Trophoblast cell (in vitro differentiated cells and primary cell): Measurements from ENCODE around the gene MATR3. TPM values are rescaled to one million over a fixed set of nuclear protein-coding genes. Genes with fewer than 3 reads are reported as not detected.

Source experiments
- DNase-seq, 2 donors: peaks; one replicate each; pipeline ENCODE4 v3.0.0-alpha.2; 2016
- H2AFZ ChIP-seq: 2 replicates; pipeline ENCODE4 v1.6.1; 2013; ENCODE audit warnings: low read length, moderate library complexity, mild to moderate bottlenecking; ENCODE audit not compliant: insufficient read depth, poor library complexity
- H2AK5ac ChIP-seq: 2 replicates; pipeline ENCODE4 v1.6.1; 2013; ENCODE audit warnings: mild to moderate bottlenecking, low read length
- H2BK120ac ChIP-seq: 2 replicates; pipeline ENCODE4 v1.6.1; 2013; ENCODE audit warnings: low read length, mild to moderate bottlenecking, moderate library complexity; ENCODE audit not compliant: insufficient read depth, poor library complexity
- H2BK12ac ChIP-seq: 2 replicates; pipeline ENCODE4 v1.6.1; 2013; ENCODE audit warnings: mild to moderate bottlenecking, low read length, moderate library complexity
- H2BK5ac ChIP-seq: 2 replicates; pipeline ENCODE4 v1.6.1; 2013; ENCODE audit warnings: low read length, low read depth, moderate library complexity, mild to moderate bottlenecking; ENCODE audit not compliant: poor library complexity
- H3K14ac ChIP-seq: 2 replicates; pipeline ENCODE4 v1.6.1; 2013; ENCODE audit warnings: mild to moderate bottlenecking, low read length
- H3K18ac ChIP-seq: 2 replicates; pipeline ENCODE4 v1.6.1; 2013; ENCODE audit warnings: mild to moderate bottlenecking, low read length
- H3K23ac ChIP-seq: 2 replicates; pipeline ENCODE4 v1.6.1; 2013; ENCODE audit warnings: low read length
- H3K27ac ChIP-seq: 2 replicates; pipeline ENCODE4 v1.5.1; 2013; ENCODE audit warnings: low read depth, mild to moderate bottlenecking, inconsistent platforms, low read length, moderate library complexity
- H3K27me3 ChIP-seq: 2 replicates; pipeline ENCODE4 v1.6.1; 2013; ENCODE audit warnings: inconsistent platforms, mild to moderate bottlenecking, low read length, moderate library complexity; ENCODE audit not compliant: insufficient read depth
- H3K36me3 ChIP-seq, 2 experiments: 1 replicate in 1 of 2; 2 replicates in 1 of 2; pipeline ENCODE4 v1.6.1; 2013; ENCODE audit warnings: low read length in 2 of 2, mild to moderate bottlenecking in 2 of 2, moderate library complexity in 1 of 2; ENCODE audit not compliant: insufficient read depth in 2 of 2, control insufficient read depth in 1 of 2
- H3K4ac ChIP-seq: 2 replicates; pipeline ENCODE4 v1.6.1; 2013; ENCODE audit warnings: low read depth, mild to moderate bottlenecking, low read length, moderate library complexity
- H3K4me1 ChIP-seq, 2 experiments: 1 replicate in 1 of 2; 2 replicates in 1 of 2; pipeline ENCODE4 v1.6.1; 2013; ENCODE audit warnings: low read length in 2 of 2, mild to moderate bottlenecking in 2 of 2, moderate library complexity in 1 of 2; ENCODE audit not compliant: insufficient read depth in 2 of 2, control insufficient read depth in 1 of 2
- H3K4me2 ChIP-seq: 2 replicates; pipeline ENCODE4 v1.6.1; 2013; ENCODE audit warnings: inconsistent platforms, mild to moderate bottlenecking, low read length, moderate library complexity
- H3K4me3 ChIP-seq: 2 replicates; pipeline ENCODE4 v1.5.1; 2013; ENCODE audit warnings: mild to moderate bottlenecking, low read depth, low read length, inconsistent platforms
- H3K79me1 ChIP-seq: one replicate; pipeline ENCODE4 v1.6.1; 2013; ENCODE audit warnings: low read length
- H3K79me2 ChIP-seq: 2 replicates; pipeline ENCODE4 v1.6.1; 2013; ENCODE audit warnings: low read length, mild to moderate bottlenecking; ENCODE audit not compliant: control insufficient read depth, insufficient read depth, poor library complexity
- H3K9ac ChIP-seq: 2 replicates; pipeline ENCODE4 v1.6.1; 2013; ENCODE audit warnings: mild to moderate bottlenecking, low read length
- H3K9me3 ChIP-seq: 2 replicates; pipeline ENCODE4 v1.6.1; 2013; ENCODE audit warnings: low read depth, mild to moderate bottlenecking, control low read depth, inconsistent platforms, low read length; ENCODE audit not compliant: insufficient read depth
- H4K12ac ChIP-seq: 2 replicates; pipeline ENCODE4 v1.6.1; 2013; ENCODE audit warnings: low read depth, mild to moderate bottlenecking, low read length, moderate library complexity
- H4K8ac ChIP-seq: 2 replicates; pipeline ENCODE4 v1.6.1; 2013; ENCODE audit warnings: low read depth, mild to moderate bottlenecking, low read length, moderate library complexity
- H4K91ac ChIP-seq: one replicate; pipeline ENCODE4 v1.6.1; 2013; ENCODE audit warnings: low read depth, mild to moderate bottlenecking, low read length, moderate library complexity
- WGBS: extraction: QIAGEN DNeasy Blood & Tissue Kit; methylation state at CpG from one replicate; pipeline ENCODE4 v1.1.7; 2013; ENCODE audit warnings: missing lambda C conversion rate; ENCODE audit not compliant: insufficient read length, insufficient coverage; ENCODE audit errors: extremely low coverage; 5-methylcytosine and 5-hydroxymethylcytosine counted together
- polyA plus RNA-seq: library from polyadenylated mRNA; stranded (reverse); fragments of 200-250 nt; gene quantifications from 2 replicates; pipeline ENCODE4 v1.2.3, GENCODE V29; 2013

The MATR3 gene, protein sequence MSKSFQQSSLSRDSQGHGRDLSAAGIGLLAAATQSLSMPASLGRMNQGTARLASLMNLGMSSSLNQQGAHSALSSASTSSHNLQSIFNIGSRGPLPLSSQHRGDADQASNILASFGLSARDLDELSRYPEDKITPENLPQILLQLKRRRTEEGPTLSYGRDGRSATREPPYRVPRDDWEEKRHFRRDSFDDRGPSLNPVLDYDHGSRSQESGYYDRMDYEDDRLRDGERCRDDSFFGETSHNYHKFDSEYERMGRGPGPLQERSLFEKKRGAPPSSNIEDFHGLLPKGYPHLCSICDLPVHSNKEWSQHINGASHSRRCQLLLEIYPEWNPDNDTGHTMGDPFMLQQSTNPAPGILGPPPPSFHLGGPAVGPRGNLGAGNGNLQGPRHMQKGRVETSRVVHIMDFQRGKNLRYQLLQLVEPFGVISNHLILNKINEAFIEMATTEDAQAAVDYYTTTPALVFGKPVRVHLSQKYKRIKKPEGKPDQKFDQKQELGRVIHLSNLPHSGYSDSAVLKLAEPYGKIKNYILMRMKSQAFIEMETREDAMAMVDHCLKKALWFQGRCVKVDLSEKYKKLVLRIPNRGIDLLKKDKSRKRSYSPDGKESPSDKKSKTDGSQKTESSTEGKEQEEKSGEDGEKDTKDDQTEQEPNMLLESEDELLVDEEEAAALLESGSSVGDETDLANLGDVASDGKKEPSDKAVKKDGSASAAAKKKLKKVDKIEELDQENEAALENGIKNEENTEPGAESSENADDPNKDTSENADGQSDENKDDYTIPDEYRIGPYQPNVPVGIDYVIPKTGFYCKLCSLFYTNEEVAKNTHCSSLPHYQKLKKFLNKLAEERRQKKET
- polyA plus RNA-seq: 164 and 185 TPM in 2 replicates

DNA sequence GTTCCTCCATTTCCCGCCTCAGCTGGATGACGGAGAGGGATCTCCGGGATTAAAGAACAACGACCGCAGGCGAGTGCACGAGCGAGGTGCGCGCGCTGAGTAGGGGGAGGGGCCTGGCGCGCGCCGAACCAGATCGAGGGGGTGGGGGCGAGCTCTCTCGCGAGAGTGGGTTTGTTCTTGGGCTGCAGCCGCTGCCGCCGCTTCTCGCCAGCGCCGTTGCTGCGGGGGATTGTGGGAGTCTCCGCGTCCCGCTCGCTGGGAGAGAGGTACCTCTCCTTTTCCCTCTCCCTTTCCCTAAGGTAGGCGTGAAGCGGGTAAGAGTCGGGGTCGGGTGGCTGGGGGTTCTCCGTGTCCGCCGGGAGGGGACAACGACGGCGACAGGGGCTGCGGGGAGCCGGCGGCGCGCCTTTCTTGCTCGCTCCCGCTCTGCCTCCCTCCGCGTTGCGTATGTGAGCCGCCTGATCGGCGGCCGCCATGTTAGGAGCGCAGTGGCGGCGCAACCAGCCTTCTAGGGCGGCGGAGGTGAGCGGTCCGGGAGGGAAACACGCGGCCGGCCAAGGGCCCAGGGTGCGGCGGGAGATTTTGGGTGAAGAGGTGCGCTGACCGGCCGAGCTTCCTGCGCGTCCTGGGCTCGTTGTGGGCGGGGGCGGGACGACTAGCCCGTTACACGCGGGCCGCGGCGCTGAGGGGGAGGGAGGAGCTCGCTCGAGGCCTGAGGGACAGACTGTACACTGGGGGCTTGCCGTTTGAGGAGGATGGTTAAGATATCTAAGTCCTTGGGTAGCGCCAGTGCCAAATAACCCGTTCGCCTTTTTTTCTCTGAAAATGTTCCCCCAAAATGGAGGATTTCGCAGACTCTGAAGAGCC is at the start of gene MATR3:
Gene MATR3 (plus strand): TSS at position 234 of the 867 bp plus-strand sequence. CDS start 13,676 bp downstream, outside the sequence.
- Histone ChIP-seq H3K9ac (peak within 1 kb of the TSS; percentile 98), H4K12ac (peak within 1 kb of the TSS; percentile 99), H3K79me2 (peaks cover 23% of the 10 kb centered on the region), H3K36me3 (no peaks in the 10 kb centered on the region), H3K23ac (no peak within 1 kb of the TSS), H3K27me3 (no peaks in the 10 kb centered on the region), H2BK12ac (no peak within 1 kb of the TSS), H3K27ac (peak within 1 kb of the TSS; percentile 92), H2AFZ (peak within 1 kb of the TSS; percentile 77), H4K91ac (peak within 1 kb of the TSS; percentile 93), H2BK5ac (peak within 1 kb of the TSS; percentile 96), H2AK5ac (peak within 1 kb of the TSS; percentile 98), H3K9me3 (no peaks in the 10 kb centered on the region), H2BK120ac (peak within 1 kb of the TSS; percentile 82), H3K4ac (peak within 1 kb of the TSS; percentile 98), H3K79me1 (peaks cover 11% of the 10 kb centered on the region), H4K8ac (peak within 1 kb of the TSS; percentile 99), H3K4me2 (peak within 1 kb of the TSS; percentile 81), H3K18ac (peak within 1 kb of the TSS; percentile 98), H3K4me3 (peak within 1 kb of the TSS; percentile 97), H3K14ac (peak within 1 kb of the TSS; percentile 99), H3K4me1 (peaks cover 0 to 10% of the 10 kb centered on the region in 2 experiments)
- no CpG with 5 or more reads among the region's 88 CpGs for WGBS
- DNase-seq: peak; percentile 96 to 97

DNA sequence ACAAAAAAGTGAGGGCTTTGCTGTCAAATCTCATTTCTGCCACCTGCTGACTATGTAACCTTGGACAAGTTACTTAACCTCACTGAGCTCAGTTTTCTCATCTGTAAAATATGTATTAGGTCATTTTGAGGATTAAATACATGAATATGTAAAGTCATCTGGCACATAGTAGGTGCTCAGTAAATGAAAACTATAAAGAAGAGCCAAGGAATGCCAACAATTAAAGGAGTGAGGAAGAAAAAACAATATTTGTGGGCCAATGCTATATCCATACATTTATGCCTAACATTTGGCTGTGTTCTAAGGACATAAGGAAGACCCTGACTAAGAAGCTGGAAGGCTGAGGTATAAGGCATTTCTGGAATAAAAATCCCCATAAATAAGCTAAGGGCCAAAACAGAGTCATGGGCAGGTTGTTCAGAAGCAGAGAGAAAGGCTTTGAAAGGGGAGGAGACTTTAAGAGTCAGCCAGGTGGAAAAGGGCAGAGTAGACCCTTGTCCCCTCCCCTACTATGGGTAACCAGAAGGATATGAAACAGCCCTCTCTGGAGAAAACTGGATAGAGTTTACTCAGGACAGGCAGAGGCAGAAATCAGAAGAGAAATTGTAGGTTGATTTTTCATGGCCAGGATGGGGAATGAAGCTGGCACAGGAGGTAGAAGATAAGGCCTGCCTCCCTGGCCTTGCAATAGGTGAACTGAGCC is 47.8 kb upstream of the MATR3 start:
- Histone ChIP-seq H3K27ac (no peak overlapping the region), H3K27me3 (no peaks in the 10 kb centered on the region), H3K36me3 (no peaks in the 10 kb centered on the region), H3K4me1 (peaks cover 0 to 3% of the 10 kb centered on the region in 2 experiments), H2BK120ac (no peak overlapping the region), H3K4ac (no peak overlapping the region), H2AFZ (no peak overlapping the region), H3K4me3 (no peak overlapping the region), H3K23ac (no peak overlapping the region), H2BK5ac (no peak overlapping the region), H3K79me1 (no peaks in the 10 kb centered on the region), H2BK12ac (no peak overlapping the region), H2AK5ac (no peak overlapping the region), H3K14ac (no peak overlapping the region), H4K91ac (no peak overlapping the region), H4K8ac (no peak overlapping the region), H3K18ac (no peak overlapping the region), H3K9ac (no peak overlapping the region), H3K79me2 (no peaks in the 10 kb centered on the region), H3K4me2 (no peak overlapping the region), H4K12ac (no peak overlapping the region), H3K9me3 (no peaks in the 10 kb centered on the region)
- no peak for DNase-seq

DNA sequence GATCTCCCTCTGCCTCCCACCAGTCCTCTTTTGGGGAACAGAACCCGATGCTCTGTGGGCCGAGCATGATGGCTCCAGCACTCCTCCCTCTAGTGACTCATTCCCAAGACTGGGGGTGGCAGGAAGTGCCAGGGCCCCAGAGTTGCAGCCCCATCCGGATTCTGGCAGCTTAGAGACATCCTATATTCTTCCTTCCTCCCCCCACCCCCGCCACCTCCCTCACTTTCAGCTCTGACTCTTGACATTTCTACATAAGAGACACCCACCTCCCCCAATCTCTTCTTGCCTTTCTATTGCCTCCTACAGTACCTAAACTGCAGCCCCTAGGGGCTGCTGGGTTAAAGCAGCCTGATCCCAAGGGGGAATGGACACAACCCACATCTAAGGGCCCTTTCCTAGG is 47.1 kb upstream of the MATR3 start:
- Histone ChIP-seq H3K18ac (no peak overlapping the region), H3K14ac (no peak overlapping the region), H4K8ac (no peak overlapping the region), H3K27ac (no peak overlapping the region), H3K9me3 (no peaks in the 10 kb centered on the region), H3K4ac (no peak overlapping the region), H3K27me3 (no peaks in the 10 kb centered on the region), H2BK5ac (no peak overlapping the region), H3K79me1 (no peaks in the 10 kb centered on the region), H3K9ac (no peak overlapping the region), H3K4me3 (no peak overlapping the region), H2BK120ac (no peak overlapping the region), H3K23ac (no peak overlapping the region), H3K36me3 (no peaks in the 10 kb centered on the region), H3K4me1 (peaks cover 0 to 3% of the 10 kb centered on the region in 2 experiments), H2BK12ac (no peak overlapping the region), H4K12ac (no peak overlapping the region), H2AFZ (no peak overlapping the region), H4K91ac (no peak overlapping the region), H3K4me2 (no peak overlapping the region), H3K79me2 (no peaks in the 10 kb centered on the region), H2AK5ac (no peak overlapping the region)
- DNase-seq: no peak
- no CpG with 5 or more reads among the region's 4 CpGs for WGBS
